ENCODE data around the gene CDH6. TPM values are rescaled to one million over a fixed set of nuclear protein-coding genes. Genes with fewer than 3 reads are reported as not detected.

CDH6 gene
- total RNA-seq, 1 donor from 2014 or later = not detected

DNA sequence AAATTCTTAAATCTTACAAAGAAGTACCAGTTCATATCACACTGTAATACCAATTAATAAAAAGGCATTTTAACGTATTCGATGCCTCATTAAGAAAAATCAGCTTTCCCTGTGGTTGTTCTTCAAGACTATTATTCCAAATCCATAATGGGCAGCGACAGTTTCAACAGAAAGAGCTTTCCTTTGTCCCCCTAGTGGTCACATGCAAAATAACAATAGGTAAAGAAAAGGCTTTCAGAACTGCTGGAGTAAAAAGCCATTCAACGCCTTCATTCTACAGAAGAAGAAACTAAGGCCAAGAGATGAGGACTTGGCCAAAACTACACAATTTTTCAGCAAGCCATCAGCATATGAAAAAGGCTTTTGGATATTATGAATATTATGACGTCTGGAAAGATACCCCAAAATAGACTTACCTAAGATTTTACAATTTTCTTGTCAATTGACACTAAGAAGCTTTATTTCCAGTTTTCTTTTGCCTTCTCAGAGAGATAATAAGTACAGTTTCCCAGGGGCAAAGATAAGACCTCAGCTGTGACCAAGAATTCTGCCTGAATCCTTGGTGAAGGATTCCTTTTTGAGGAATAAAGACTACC is 6.7 kb upstream of the CDH6 start:
- no peak overlapping the region for H3K4me3 Mint-ChIP-seq
- DNase-seq = no peak
- H3K27ac Mint-ChIP-seq = no peak overlapping the region
- no peaks in the 10 kb centered on the region for H3K9me3 Mint-ChIP-seq
- H3K4me1 Mint-ChIP-seq = no peaks in the 10 kb centered on the region
- intact Hi-C loops (cut with micrococcal nuclease) = no loop called here
- ChIA-PET POLR2A (no interaction called here), CTCF (interaction anchor here (1.0 to 1.2 kb wide), 3 partner anchors 11 to 31 kb away, joined by 3 to 4 read pairs (median 4); no protein-coding TSS in a partner anchor)
- TF ChIP-seq CTCF (IDR thresholded peaks at IDR 0.05) = peak; percentile 85
- no peaks in the 10 kb centered on the region for H3K36me3 Mint-ChIP-seq (ENCODE audit: low read depth)
- no peaks in the 10 kb centered on the region for H3K27me3 Mint-ChIP-seq
- no peak for ATAC-seq (ENCODE audit: low read depth)

DNA sequence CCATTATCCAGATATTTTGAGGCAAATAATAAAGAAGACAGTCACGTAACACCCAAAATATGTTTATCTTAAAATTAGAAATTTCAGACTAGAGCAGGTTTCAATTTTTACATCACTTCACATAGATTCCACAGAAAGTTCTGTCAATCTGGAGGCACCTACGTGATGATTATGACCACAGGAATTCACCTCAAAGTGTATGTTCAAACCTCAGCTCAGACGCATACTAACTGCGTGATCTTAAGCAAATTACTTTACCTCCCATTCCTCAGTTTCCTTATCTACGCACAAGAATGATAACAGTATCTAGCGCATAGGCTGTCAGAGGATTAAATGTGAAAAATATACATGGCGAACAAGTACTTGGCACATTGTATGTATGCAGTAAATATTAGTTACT is 5.9 kb upstream of the CDH6 start:
- H3K27ac Mint-ChIP-seq = no peak overlapping the region
- H3K36me3 Mint-ChIP-seq (ENCODE audit: low read depth) = no peaks in the 10 kb centered on the region
- H3K27me3 Mint-ChIP-seq = peaks cover 5% of the 10 kb centered on the region
- ChIA-PET CTCF (no interaction called here), POLR2A (no interaction called here)
- H3K4me1 Mint-ChIP-seq = no peaks in the 10 kb centered on the region
- no peaks in the 10 kb centered on the region for H3K9me3 Mint-ChIP-seq
- no peak overlapping the region for H3K4me3 Mint-ChIP-seq
- no peak for TF ChIP-seq CTCF (IDR thresholded peaks at IDR 0.05)
- DNase-seq (no peak), ATAC-seq (ENCODE audit: low read depth) (no peak)
- intact Hi-C loops (cut with micrococcal nuclease) = no loop called here

- ChIA-PET POLR2A (no interaction called here), CTCF (no interaction called here)
- intact Hi-C loops (cut with micrococcal nuclease) = no loop called here
- peaks cover 2% of the 10 kb centered on the region for H3K4me1 Mint-ChIP-seq
- H3K9me3 Mint-ChIP-seq = no peaks in the 10 kb centered on the region
- H3K27me3 Mint-ChIP-seq = peaks cover 29% of the 10 kb centered on the region
- ATAC-seq (ENCODE audit: low read depth) (no peak), DNase-seq (no peak)
- TF ChIP-seq CTCF (IDR thresholded peaks at IDR 0.05) = no peak
- H3K36me3 Mint-ChIP-seq (ENCODE audit: low read depth) = no peaks in the 10 kb centered on the region
- no peak overlapping the region for H3K4me3 Mint-ChIP-seq
- no peak overlapping the region for H3K27ac Mint-ChIP-seq
Measured at GRCh38 chr5:31192442-31192841, 1.0 kb upstream of the CDH6 start.

DNA sequence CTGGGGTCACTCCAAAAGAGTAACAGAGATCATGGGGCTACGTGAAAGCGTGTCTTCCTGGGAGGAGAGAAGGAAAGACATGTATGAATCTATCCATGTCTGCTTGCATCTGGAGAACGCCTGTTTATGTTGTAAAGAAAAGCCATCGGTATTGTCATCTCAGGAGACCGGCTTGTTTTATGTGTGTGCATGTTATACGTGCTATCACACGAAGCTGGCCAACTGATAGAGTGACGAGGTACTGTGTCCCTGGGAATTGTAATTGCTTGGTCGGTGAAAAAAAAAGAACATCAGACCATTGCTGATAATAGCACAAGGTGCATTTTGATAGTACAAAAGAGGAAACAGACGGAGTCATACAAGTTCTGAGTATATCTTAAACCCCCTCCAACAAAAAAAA is 370 bp upstream of the CDH6 start:
- ChIA-PET CTCF (no interaction called here), POLR2A (no interaction called here)
- H3K4me3 Mint-ChIP-seq = no peak overlapping the region
- no peak for DNase-seq
- TF ChIP-seq CTCF (IDR thresholded peaks at IDR 0.05) = no peak
- H3K27me3 Mint-ChIP-seq = peaks cover 29% of the 10 kb centered on the region
- no peak for ATAC-seq (ENCODE audit: low read depth)
- H3K27ac Mint-ChIP-seq = no peak overlapping the region
- no peaks in the 10 kb centered on the region for H3K9me3 Mint-ChIP-seq
- intact Hi-C loops (cut with micrococcal nuclease) = no loop called here
- no peaks in the 10 kb centered on the region for H3K36me3 Mint-ChIP-seq (ENCODE audit: low read depth)
- peaks cover 2% of the 10 kb centered on the region for H3K4me1 Mint-ChIP-seq

DNA sequence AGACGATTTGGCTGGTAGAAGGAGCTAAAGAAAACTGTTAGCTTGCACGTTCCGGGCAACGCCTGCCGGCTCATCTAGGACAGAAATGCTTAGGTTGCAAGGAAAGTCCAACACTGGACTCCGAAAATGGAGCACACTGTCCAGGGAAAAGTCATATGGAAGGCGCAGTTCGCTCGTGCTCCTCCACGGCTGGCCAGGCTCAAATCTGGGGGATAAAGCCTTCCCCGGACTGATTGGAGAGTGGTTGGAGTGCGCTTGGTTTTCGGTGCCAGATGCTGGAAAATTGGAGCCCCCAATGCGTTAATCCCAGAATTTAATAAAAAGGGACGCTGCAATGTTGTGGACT is 955 bp downstream of the CDH6 start:
- CTCF ChIA-PET = no interaction called here
- DNase-seq = no peak
- Mint-ChIP-seq H3K4me3 (no peak overlapping the region), H3K9me3 (no peaks in the 10 kb centered on the region), H3K27ac (no peak overlapping the region), H3K36me3 (ENCODE audit: low read depth) (no peaks in the 10 kb centered on the region), H3K27me3 (peaks cover 29% of the 10 kb centered on the region), H3K4me1 (peaks cover 2% of the 10 kb centered on the region)
- intact Hi-C loops (cut with micrococcal nuclease) = no loop called here
- POLR2A ChIA-PET = no interaction called here
- ATAC-seq (ENCODE audit: low read depth) = no peak
- TF ChIP-seq CTCF (IDR thresholded peaks at IDR 0.05) = no peak

Data from activated B cell treated with CpG ODN at 0.5 μM for 24 hours (primary cell).